GM13976 (cell line): ENCODE results near the gene SF3B3.
"Not testable (repeated sequence)": the region's sequence is repeated elsewhere in the genome, so short reads cannot be mapped to it uniquely, and the experiment has no call there.

ENCODE experiments used
- DNase-seq: peaks from one replicate; pipeline ENCODE4 v3.0.0; 2012; ENCODE audit warnings: low spot score
- in situ Hi-C: fragments of 300-500 bp; cut with MboI; formaldehyde crosslinking; loops from one replicate; pipeline ENCODE4 v1.12.0; 2022; ENCODE audit warnings: low sequenced_read_pairs, mixed read lengths, inconsistent platforms; ENCODE audit not compliant: unreplicated experiment
- TF ChIP-seq, protein P1 (sequence below): IDR thresholded peaks from 2 replicates; pipeline ENCODE4 v1.5.1; 2012; ENCODE audit warnings: borderline replicate concordance, mild to moderate bottlenecking; ENCODE audit not compliant: insufficient read depth; ENCODE audit errors: extremely low read depth, missing control alignments, control extremely low read depth

SF3B3 gene

DNA sequence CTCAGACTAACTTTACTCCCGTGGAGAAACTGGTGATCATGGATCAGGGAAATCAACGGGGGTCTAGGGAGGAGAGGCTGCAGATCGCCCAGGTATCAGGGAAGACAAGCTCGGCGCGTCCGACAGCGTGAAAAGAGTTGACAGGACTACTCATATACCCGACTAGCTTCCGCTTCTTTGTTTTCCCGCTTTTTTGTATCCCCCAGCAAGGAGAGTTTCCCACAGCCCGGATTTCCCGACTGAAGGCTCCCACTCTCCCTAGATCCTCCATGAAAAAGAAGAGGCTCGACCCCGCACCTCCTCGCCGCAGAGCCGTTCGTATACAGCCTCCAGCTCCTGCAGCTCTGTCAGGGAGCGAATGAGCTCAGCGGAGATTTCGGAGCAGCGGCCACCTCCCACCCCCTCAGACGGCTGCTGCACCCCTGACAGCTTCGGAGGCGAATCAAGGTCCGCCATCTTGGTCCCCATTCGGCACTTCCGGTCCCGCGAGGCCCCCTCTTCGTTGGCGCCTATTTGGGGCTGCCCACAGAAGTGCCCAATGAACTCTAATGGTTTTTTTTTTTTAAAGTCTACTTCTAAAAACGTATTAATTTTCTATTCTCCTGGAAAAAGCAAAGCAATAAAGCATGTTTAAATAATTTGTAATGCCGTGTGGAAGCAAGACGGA is 407 bp upstream of the SF3B3 start, which contains the start of gene COG4:
Gene COG4, minus strand, starts transcription at position 479 of the 667 bp plus-strand sequence. Its CDS starts 11 bp downstream, at position 468.
- TF ChIP-seq, protein P1, sequence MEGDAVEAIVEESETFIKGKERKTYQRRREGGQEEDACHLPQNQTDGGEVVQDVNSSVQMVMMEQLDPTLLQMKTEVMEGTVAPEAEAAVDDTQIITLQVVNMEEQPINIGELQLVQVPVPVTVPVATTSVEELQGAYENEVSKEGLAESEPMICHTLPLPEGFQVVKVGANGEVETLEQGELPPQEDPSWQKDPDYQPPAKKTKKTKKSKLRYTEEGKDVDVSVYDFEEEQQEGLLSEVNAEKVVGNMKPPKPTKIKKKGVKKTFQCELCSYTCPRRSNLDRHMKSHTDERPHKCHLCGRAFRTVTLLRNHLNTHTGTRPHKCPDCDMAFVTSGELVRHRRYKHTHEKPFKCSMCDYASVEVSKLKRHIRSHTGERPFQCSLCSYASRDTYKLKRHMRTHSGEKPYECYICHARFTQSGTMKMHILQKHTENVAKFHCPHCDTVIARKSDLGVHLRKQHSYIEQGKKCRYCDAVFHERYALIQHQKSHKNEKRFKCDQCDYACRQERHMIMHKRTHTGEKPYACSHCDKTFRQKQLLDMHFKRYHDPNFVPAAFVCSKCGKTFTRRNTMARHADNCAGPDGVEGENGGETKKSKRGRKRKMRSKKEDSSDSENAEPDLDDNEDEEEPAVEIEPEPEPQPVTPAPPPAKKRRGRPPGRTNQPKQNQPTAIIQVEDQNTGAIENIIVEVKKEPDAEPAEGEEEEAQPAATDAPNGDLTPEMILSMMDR = no peak
- in situ Hi-C loops = no loop called here
- peak; percentile 92 for DNase-seq

DNA sequence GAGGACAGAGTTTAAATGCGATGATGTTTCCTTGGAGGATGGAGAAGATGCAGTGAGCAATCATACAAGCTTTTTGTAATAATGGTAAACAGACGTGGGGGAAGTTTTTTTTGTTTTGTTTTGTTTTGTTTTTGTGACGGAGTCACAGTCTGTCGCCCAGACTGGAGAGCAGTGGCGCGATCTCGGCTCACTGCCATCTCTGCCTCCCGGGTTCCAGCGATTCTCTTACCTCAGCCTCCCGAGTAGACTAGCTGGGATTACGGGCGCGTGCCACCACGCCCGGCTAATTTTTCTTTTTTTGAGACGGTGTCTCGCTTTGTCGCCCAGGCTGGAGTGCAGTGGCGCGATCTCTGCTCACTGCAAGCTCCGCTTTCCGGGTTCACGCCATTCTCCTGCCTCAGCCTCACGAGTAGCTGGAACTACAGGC is 796 bp downstream of the SF3B3 start:
- in situ Hi-C loops, DNase-seq: not testable (repeated sequence)

DNA sequence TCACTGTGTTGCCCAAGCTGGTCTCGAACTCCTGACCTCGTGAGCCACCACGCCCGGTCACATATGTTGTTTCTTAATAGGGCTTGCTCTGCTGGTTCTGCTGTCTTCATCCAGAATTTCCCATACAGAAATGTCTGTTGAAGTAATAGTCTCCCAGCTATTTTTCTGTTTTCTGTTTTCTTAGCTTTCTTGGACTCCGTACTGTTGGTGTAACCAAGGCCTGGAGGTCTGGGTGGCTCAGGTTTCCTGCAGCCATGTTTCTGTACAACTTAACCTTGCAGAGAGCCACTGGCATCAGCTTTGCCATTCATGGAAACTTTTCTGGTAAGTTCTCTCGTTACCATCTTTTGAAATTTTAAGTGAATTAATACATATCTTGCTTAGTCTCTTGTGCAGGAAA is 2.8 kb downstream of the SF3B3 start:
- TF ChIP-seq, protein P1 = no peak
- in situ Hi-C loops = no loop called here

DNA sequence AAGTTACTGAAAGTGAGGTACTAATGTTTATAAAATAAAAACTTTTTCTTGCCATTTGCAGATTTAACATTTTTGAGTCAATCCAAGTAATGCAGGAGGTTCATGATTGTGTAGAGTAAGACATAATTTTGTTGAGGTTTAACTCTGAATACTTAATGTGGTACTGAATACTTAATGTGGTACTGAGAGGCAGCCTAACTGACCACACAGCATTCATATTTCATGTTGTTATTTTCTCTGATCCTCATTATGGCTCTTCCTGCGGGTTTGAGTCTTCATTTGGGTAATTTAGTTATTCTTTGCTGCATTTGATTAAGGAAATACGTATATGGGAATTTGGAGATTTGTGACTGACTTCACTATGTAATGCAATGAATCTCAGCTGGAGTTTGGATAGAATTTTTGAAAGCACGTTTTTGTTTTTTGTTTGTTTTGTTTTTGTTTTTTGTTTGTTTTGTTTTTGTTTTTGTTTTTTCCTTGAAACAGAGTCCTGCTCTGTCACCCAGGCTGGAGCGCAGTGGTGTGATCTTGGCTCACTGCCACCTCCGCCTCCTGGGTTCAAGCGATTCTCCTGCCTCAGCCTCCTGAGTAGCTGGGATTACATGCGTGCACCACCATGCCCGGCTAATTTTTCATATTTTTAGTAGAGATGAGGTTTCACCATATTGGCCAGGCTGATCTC is 3.8 kb downstream of the SF3B3 start:
- TF ChIP-seq, protein P1 = no peak
- in situ Hi-C loops = no loop called here
- no peak for DNase-seq

More for the DNA sequence above, 2.8 kb downstream of the SF3B3 start:
- DNase-seq = no peak

DNA sequence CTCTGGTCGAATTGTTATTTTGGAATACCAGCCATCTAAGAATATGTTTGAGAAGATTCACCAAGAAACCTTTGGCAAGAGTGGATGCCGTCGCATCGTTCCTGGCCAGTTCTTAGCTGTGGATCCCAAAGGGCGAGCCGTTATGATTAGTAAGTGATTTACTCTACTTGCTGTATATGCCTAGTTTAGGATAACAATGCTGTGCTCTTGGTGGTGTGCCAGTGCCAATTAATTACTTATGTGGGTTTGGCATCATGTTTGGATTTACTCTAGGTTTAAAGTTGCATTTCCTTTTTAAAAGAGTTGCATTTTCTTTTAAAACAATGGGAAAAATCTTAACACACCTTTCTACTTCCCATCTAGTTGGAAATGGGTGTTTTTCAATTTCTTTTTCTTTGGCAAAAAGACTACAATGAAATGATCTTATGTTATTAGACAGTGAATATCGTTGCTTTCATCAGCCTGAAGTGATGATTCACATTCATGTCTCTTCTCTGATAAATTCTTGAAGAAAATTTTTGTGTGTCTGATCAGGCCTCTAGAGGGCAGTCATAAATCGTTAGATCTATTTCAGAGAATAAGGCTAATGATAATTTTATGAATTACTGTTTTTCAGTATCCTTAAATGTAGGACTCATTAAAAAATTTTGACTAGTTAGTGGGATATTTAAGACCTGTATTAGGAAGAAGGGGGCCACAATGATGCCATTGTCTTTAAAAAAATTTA is 5.6 kb downstream of the SF3B3 start:
- peak; percentile 37 for DNase-seq
- TF ChIP-seq, protein P1 = peak; percentile 18
- in situ Hi-C loops = no loop called here

DNA sequence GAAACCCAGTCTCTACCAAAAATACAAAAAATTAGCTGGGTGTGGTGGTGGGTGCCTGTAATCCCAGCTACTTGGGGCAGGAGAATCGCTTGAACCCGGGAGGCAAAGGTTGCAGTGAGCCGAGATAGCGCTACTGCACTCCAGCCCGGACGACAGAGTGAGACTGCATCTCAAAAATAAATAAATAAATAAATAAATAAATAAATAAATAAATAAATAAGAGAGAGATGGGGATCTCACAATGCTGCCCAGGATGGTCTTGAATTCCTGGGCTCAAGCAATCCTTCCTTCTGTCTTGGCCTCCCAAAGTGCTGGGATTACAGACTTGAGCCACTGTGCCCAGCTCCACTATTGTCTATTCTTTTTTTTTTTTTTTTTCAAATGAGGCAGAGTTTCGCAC is 6.3 kb downstream of the SF3B3 start:
- DNase-seq, in situ Hi-C loops: not testable (repeated sequence)

DNA sequence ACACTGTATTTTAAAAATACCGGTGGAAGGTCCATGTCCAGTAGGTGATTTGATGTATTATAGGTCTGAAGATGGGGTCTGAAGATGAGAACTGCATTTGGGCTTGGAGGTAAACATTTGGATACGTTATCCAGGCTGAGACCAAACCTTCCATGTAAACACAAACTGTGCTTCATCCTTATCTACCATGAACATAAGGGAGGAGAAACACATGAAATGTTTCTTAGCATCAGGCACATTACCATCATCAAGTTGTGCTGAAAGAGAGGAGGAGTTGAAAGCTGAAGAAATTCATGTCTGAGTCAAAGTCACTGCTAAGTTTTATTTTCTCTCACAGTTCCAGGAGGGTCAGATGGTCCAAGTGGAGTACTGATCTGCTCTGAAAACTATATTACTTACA is 11.4 kb downstream of the SF3B3 start:
- no peak for DNase-seq
- in situ Hi-C loops = no loop called here
- TF ChIP-seq, protein P1 = no peak
